CD4-positive, alpha-beta T cell (primary cell): ENCODE data around the gene ACVR1. TPM values are rescaled to one million over a fixed set of nuclear protein-coding genes. Genes with fewer than 3 reads are reported as not detected.

ENCODE experiments used
- ATAC-seq: fragments of 200-7000 bp; cut with Tn5 transposase; one replicate; pipeline ENCODE4 v1.10.0; 2022; ENCODE audit warnings: mild to moderate bottlenecking; ENCODE audit not compliant: poor library complexity
- CTCF ChIA-PET: fragments of 350-600 bp; sonication (Branson Sonifier 250); formaldehyde crosslinking; loops from one replicate; lab custom pipeline; 2021; ENCODE audit warnings: antibody characterized with exemption, inconsistent platforms; lab: Charles Lee
- POLR2A ChIA-PET: fragments of 350-600 bp; sonication (Branson Sonifier 250); formaldehyde crosslinking; loops from one replicate; lab custom pipeline; 2021; ENCODE audit warnings: antibody characterized with exemption, inconsistent platforms; lab: Charles Lee
- DNase-seq, 14 experiments: peaks; one replicate each; pipeline ENCODE4 v3.0.0-alpha.2; 2013 to 2020; ENCODE audit warnings: mixed read lengths in 2 of 14
- H3K27ac ChIP-seq, 2 donors: one replicate each; pipeline versions ENCODE4 v1.5.1 to v1.7.0; 2013; ENCODE audit warnings: low read length in 2 of 2, low read depth in 1 of 2, mild to moderate bottlenecking in 1 of 2
- H3K27me3 ChIP-seq, 2 experiments: 1 replicate in 1 of 2; 2 replicates in 1 of 2; pipeline versions ENCODE4 v1.6.1 to v1.7.0; 2013; ENCODE audit warnings: low read length in 2 of 2, control low read depth in 1 of 2, mild to moderate bottlenecking in 1 of 2, moderate library complexity in 1 of 2; ENCODE audit not compliant: insufficient read depth in 2 of 2, control insufficient read depth in 1 of 2
- H3K36me3 ChIP-seq: one replicate; pipeline ENCODE4 v1.6.1; 2013; ENCODE audit warnings: low read length, control low read depth; ENCODE audit not compliant: insufficient read depth
- H3K4me1 ChIP-seq: one replicate; pipeline ENCODE4 v1.6.1; 2013; ENCODE audit warnings: low read length, control low read depth; ENCODE audit not compliant: insufficient read depth
- H3K4me3 ChIP-seq: one replicate; pipeline ENCODE4 v1.5.1; 2013; ENCODE audit warnings: mild to moderate bottlenecking, low read length, moderate library complexity
- H3K9me3 ChIP-seq, 2 experiments: 1 replicate in 1 of 2; 2 replicates in 1 of 2; pipeline versions ENCODE4 v1.6.1 to v1.7.0; 2013; ENCODE audit warnings: low read length in 2 of 2, mild to moderate bottlenecking in 2 of 2, control low read depth in 1 of 2, moderate library complexity in 1 of 2; ENCODE audit not compliant: control insufficient read depth in 1 of 2, insufficient read depth in 1 of 2
- H3K27ac Mint-ChIP-seq: one replicate; pipeline ENCODE4 v1.8.0; 2020; ENCODE audit warnings: mixed read lengths
- H3K27me3 Mint-ChIP-seq: one replicate; pipeline ENCODE4 v1.8.0; 2021; ENCODE audit warnings: mixed read lengths
- H3K36me3 Mint-ChIP-seq: one replicate; pipeline ENCODE4 v1.8.0; 2021; ENCODE audit warnings: low read depth, mixed read lengths
- H3K4me1 Mint-ChIP-seq: one replicate; pipeline ENCODE4 v1.8.0; 2021; ENCODE audit warnings: low read depth, mixed read lengths
- H3K4me3 Mint-ChIP-seq: one replicate; pipeline ENCODE4 v1.8.0; 2020; ENCODE audit warnings: mild to moderate bottlenecking, mixed read lengths
- H3K9me3 Mint-ChIP-seq: one replicate; pipeline ENCODE4 v1.8.0; 2020; ENCODE audit warnings: mixed read lengths
- intact Hi-C, 2 experiments: fragments of 100-400 bp; cut with DNase I in 1 of 2; cut with micrococcal nuclease in 1 of 2; formaldehyde crosslinking; loops; one replicate each; pipeline versions ENCODE4 v1.15.1 to v1.9.0; 2023 to 2025; cut with DNase I, micrococcal nuclease
- total RNA-seq, 174 experiments: library from RNA in 2 of 174; stranded (reverse) in 2 of 174; gene quantifications; one replicate each; pipeline ENCODE4 v1.2.3 and lab custom pipeline; 2021 to 2026
- TF ChIP-seq, protein P1 (sequence below): fragments of 200-600 bp; IDR thresholded peaks from one replicate; pipeline ENCODE4 v1.8.0; 2022; ENCODE audit warnings: antibody characterized with exemption, mild to moderate bottlenecking

Gene ACVR1
- total RNA-seq, 2 experiments from 2014 or later, result 14.3 to 16.7 TPM

DNA sequence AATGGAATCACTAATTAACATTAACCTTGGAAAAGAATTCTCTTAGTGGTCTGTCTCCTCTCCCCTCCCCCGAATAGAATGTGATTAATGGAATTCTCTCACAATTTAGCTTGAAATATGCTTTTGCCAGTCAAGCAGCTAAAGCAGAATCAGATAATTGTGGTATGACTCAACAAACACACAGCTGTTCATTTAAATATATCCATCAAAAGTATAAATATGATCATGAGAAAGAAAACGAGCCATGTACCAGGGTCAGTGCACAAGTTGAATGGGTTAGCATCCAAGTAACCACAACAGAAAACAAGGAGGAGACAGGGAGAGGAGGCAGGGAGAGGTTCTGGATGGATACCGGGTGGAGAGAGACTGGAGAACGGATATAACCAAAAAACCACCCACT, 66.9 kb downstream of the ACVR1 start:
- Histone ChIP-seq H3K4me3 (no peak overlapping the region), H3K36me3 (peaks cover 28% of the 10 kb centered on the region), H3K27me3 (no peaks in the 10 kb centered on the region), H3K4me1 (no peaks in the 10 kb centered on the region), H3K9me3 (no peaks in the 10 kb centered on the region), H3K27ac (no peak overlapping the region)
- POLR2A ChIA-PET, result no interaction called here
- DNase-seq (no peak), ATAC-seq (no peak)
- H3K27ac Mint-ChIP-seq, result no peak overlapping the region
- H3K4me1 Mint-ChIP-seq, result peaks cover 37% of the 10 kb centered on the region
- H3K27me3 Mint-ChIP-seq, result no peaks in the 10 kb centered on the region
- intact Hi-C loops, result no loop called here
- H3K4me3 Mint-ChIP-seq, result no peak overlapping the region
- CTCF ChIA-PET, result no interaction called here
- no peaks in the 10 kb centered on the region for H3K9me3 Mint-ChIP-seq
- peaks cover 61% of the 10 kb centered on the region for H3K36me3 Mint-ChIP-seq
- TF ChIP-seq, protein P1, sequence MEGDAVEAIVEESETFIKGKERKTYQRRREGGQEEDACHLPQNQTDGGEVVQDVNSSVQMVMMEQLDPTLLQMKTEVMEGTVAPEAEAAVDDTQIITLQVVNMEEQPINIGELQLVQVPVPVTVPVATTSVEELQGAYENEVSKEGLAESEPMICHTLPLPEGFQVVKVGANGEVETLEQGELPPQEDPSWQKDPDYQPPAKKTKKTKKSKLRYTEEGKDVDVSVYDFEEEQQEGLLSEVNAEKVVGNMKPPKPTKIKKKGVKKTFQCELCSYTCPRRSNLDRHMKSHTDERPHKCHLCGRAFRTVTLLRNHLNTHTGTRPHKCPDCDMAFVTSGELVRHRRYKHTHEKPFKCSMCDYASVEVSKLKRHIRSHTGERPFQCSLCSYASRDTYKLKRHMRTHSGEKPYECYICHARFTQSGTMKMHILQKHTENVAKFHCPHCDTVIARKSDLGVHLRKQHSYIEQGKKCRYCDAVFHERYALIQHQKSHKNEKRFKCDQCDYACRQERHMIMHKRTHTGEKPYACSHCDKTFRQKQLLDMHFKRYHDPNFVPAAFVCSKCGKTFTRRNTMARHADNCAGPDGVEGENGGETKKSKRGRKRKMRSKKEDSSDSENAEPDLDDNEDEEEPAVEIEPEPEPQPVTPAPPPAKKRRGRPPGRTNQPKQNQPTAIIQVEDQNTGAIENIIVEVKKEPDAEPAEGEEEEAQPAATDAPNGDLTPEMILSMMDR, result no peak

DNA sequence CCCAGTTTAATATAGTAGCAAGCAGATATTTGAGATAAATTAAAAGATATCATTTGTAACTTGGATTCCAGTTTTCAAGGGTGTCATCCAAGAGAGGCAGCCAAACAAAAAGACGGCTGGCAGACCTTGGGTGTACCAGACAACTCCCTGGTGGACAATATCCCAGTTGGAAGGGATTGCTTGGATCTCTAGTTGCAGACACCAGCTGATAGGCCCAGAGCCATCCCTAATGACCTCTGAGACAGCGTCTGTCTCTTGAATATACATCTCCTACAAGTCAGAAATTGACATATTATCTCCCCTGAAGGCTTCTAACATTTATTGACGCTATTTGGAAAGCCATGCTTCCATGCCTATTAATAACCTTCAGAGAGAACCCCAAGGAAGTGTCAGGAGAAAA, 67.7 kb downstream of the ACVR1 start:
- H3K27ac Mint-ChIP-seq, result no peak overlapping the region
- CTCF ChIA-PET, result no interaction called here
- H3K4me1 Mint-ChIP-seq, result peaks cover 37% of the 10 kb centered on the region
- Histone ChIP-seq H3K4me3 (no peak overlapping the region), H3K27ac (no peak overlapping the region), H3K4me1 (no peaks in the 10 kb centered on the region), H3K36me3 (peaks cover 26% of the 10 kb centered on the region), H3K27me3 (no peaks in the 10 kb centered on the region), H3K9me3 (no peaks in the 10 kb centered on the region)
- POLR2A ChIA-PET, result no interaction called here
- H3K36me3 Mint-ChIP-seq, result peaks cover 60% of the 10 kb centered on the region
- H3K27me3 Mint-ChIP-seq, result no peaks in the 10 kb centered on the region
- intact Hi-C loops, result no loop called here
- H3K4me3 Mint-ChIP-seq, result no peak overlapping the region
- ATAC-seq (no peak), DNase-seq (no peak)
- no peaks in the 10 kb centered on the region for H3K9me3 Mint-ChIP-seq
- TF ChIP-seq, protein P1, result no peak

DNA sequence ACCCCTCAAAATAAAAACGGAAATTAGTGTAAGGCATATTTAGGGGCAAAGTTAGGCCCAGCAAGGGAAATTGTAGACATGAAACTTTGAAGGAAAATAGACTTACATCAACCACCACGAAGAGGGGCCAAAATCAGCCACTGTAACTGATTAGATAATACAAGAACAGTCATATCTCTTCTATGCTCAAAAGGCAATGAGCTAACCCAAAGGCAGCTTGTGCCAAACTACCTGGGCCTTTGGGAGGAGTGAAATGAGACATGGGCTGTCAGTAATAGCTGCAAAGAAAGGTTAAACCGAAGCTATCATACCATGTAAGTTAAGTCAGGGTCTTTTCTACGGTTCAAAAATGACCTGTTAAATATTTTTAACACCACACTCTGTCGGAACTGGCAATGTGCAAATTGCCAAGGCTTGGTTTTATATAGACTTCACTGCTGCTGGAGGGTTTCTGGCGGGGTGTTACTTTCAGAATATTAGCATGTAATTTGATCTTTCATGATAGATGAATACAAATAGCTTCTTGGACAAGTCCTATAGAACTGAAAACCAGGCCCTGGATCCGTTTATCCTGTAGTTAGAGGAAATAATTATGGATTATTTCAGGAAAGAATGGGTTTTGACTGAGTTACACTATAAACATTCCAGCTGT, 69.6 kb downstream of the ACVR1 start:
- POLR2A ChIA-PET, result no interaction called here
- intact Hi-C loops, result no loop called here
- Mint-ChIP-seq H3K27me3 (no peaks in the 10 kb centered on the region), H3K9me3 (no peaks in the 10 kb centered on the region), H3K4me3 (no peak overlapping the region), H3K36me3 (peaks cover 63% of the 10 kb centered on the region), H3K27ac (no peak overlapping the region), H3K4me1 (peaks cover 30% of the 10 kb centered on the region)
- no peak overlapping the region for H3K27ac ChIP-seq
- DNase-seq (no peak), ATAC-seq (no peak)
- no peaks in the 10 kb centered on the region for H3K9me3 ChIP-seq
- CTCF ChIA-PET, result no interaction called here
- no peaks in the 10 kb centered on the region for H3K4me1 ChIP-seq
- H3K4me3 ChIP-seq, result no peak overlapping the region
- peaks cover 30% of the 10 kb centered on the region for H3K36me3 ChIP-seq
- no peaks in the 10 kb centered on the region for H3K27me3 ChIP-seq
- TF ChIP-seq, protein P1, result no peak
